Right atrium auricular region (tissue), 2 donors: ENCODE results near the gene RAET1G. TPM values are rescaled to one million over a fixed set of nuclear protein-coding genes. Genes with fewer than 3 reads are reported as not detected.
"Not testable (repeated sequence)": the region's sequence is repeated elsewhere in the genome, so short reads cannot be mapped to it uniquely, and the experiment has no call there.

Source experiments
- DNase-seq: peaks from one replicate; pipeline ENCODE4 v3.0.0-alpha.2; 2019; ENCODE audit warnings: low spot score
- H3K27ac ChIP-seq, 2 donors: fragments of 200-600 bp; sonication (generic); 1 replicate in 1 of 2; 2 replicates in 1 of 2; pipeline ENCODE4 v1.5.1; 2016 to 2019
- H3K27me3 ChIP-seq, 2 donors: fragments of 200-600 bp; sonication (generic); one replicate each; pipeline versions ENCODE4 v1.5.1 to v1.6.0; 2017 to 2019
- H3K36me3 ChIP-seq: fragments of 200-600 bp; sonication (generic); one replicate; pipeline ENCODE4 v1.5.1; 2016
- H3K4me1 ChIP-seq, 2 donors: fragments of 200-600 bp; sonication (generic); one replicate each; pipeline versions ENCODE4 v1.5.1 to v1.6.0; 2017 to 2019
- H3K4me3 ChIP-seq, 2 donors: fragments of 200-600 bp; sonication (generic); 1 replicate in 1 of 2; 2 replicates in 1 of 2; pipeline ENCODE4 v1.5.1; 2017 to 2019; ENCODE audit warnings: mild to moderate bottlenecking in 1 of 2, moderate library complexity in 1 of 2
- H3K9me3 ChIP-seq, 2 donors: fragments of 200-600 bp; sonication (generic); one replicate each; pipeline ENCODE4 v1.5.1; 2019
- total RNA-seq, 2 donors: library from RNA; depleted of rRNA; stranded (reverse); fragments of >200 nt; gene quantifications; one replicate each; pipeline ENCODE4 v1.1.0, GENCODE V29; 2016
- TF ChIP-seq, protein P1 (sequence below), 2 donors: fragments of 200-600 bp; sonication (generic); IDR thresholded peaks; one replicate each; pipeline ENCODE4 v1.5.1; 2019; ENCODE audit warnings: antibody characterized with exemption in 2 of 2

The RAET1G gene
- total RNA-seq, 2 donors from 2014 or later: 1.5 to 1.6 TPM

DNA sequence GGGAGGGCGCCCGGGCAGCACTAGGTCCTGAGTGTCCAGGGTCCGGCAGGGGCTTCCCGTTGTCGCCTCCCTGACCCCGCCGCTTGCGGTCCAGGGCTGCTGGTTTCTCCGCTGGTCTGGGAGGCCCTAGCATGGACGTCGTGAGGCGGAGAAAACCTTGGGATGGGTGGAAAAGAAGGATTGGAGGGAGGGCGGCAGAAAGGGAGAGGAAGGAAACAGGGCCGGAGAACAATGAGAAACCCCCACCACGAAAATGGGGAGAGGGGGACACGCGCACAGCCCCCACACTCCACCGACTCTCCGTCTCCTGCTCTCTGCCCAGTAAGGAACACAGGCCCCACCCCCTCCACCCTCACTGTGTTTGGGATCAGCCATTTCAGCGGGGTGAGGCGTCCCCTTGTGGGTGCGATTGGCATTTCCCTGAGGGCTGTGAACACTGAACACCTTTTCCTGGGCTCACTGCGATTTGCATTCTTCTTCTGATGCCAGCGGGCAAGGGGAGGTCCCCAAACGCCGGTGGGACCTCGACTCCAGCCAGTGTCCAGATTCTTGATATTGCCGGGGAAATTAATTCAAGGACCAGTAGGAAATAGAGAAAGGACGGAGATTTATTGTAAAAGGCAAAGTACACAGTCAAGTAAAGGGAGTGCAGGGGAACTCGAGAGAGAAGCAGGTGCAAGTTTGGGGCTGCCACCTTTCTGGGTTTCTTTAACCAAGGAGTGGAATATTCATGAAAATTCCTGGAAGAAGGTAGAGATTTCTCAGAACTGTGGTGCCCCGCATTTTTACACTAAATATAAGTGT, 3.3 kb upstream of the RAET1G start:
- Histone ChIP-seq H3K36me3 (no peaks in the 10 kb centered on the region), H3K4me1 (peaks cover 0 to 29% of the 10 kb centered on the region in 2 donors), H3K27me3 (peaks cover 0 to 9% of the 10 kb centered on the region in 2 donors), H3K9me3 (no peaks in the 10 kb centered on the region), H3K4me3 (peak overlapping the region; percentile 45 to 62), H3K27ac (peak overlapping the region; percentile 47 to 67)
- DNase-seq: peak; percentile 95
- TF ChIP-seq, protein P1, sequence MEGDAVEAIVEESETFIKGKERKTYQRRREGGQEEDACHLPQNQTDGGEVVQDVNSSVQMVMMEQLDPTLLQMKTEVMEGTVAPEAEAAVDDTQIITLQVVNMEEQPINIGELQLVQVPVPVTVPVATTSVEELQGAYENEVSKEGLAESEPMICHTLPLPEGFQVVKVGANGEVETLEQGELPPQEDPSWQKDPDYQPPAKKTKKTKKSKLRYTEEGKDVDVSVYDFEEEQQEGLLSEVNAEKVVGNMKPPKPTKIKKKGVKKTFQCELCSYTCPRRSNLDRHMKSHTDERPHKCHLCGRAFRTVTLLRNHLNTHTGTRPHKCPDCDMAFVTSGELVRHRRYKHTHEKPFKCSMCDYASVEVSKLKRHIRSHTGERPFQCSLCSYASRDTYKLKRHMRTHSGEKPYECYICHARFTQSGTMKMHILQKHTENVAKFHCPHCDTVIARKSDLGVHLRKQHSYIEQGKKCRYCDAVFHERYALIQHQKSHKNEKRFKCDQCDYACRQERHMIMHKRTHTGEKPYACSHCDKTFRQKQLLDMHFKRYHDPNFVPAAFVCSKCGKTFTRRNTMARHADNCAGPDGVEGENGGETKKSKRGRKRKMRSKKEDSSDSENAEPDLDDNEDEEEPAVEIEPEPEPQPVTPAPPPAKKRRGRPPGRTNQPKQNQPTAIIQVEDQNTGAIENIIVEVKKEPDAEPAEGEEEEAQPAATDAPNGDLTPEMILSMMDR (IDR thresholded peaks at IDR 0.05): peak; percentile 93 to 96

DNA sequence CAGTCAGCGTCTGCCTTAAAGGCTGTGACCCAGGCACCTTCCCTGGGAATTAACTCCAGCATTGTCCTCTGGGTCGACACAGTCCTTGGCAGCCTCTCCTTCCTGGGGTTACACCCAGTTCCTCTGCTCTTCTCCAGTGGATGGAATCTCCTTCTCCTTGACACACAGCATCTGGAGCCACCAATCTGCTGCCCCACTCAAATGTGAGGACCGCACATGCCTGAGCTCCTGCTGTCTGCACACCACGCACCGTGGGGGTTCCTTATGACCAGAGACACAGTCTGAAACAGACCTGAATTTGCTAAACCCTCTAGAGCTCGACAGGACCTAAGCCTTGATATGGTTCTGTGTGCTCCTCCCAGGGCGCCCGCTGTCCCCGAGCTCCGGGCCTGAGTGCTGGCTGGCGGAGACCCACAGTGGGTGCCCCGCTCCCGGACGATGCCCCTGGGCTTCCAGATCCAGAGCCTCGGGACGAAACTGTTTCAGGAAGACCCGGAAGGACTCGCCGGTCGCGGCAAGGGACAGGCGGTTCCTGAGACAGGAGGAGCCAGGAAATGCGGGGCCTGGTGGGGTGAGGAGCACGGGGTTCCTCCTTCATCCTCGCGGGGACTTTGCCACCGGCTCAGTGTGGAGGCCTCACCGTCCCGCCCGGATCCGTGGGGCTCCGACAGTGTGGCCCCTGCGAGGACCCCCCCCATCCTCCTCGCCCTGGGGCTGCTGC, 2.5 kb upstream of the RAET1G start:
- Histone ChIP-seq H3K27me3 (peaks cover 0 to 4% of the 10 kb centered on the region in 2 donors), H3K36me3 (no peaks in the 10 kb centered on the region), H3K4me1 (peaks cover 0 to 29% of the 10 kb centered on the region in 2 donors), H3K9me3 (no peaks in the 10 kb centered on the region), H3K4me3 (peak overlapping the region; percentile 45 to 62), H3K27ac (peak overlapping the region; percentile 47 to 67)
- TF ChIP-seq, protein P1 (IDR thresholded peaks at IDR 0.05): no peak
- DNase-seq: peak; percentile 62

DNA sequence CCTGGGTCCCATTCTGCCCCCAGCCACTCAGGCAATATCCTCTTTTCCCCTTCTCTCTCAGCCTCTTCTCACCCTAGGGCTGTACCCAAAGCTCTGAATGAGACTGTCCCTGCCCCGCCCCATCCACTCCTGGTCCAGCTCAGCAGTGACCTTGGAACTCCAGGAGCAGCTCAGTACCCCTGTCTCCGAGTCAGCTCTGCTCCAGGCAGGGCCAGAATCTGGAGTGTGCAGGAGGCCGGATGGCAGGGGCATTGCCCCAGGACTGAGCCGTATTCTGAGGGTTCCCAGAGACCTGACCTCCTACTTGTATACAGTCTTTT, 2.0 kb upstream of the RAET1G start:
- TF ChIP-seq, protein P1 (IDR thresholded peaks at IDR 0.05): no peak
- DNase-seq: no peak
- H3K36me3 ChIP-seq: no peaks in the 10 kb centered on the region
- no peaks in the 10 kb centered on the region for H3K9me3 ChIP-seq
- no peaks in the 10 kb centered on the region for H3K27me3 ChIP-seq
- peak overlapping the region; percentile 47 to 67 for H3K27ac ChIP-seq
- H3K4me3 ChIP-seq: no peak overlapping the region
- peaks cover 0 to 29% of the 10 kb centered on the region in 2 donors for H3K4me1 ChIP-seq

DNA sequence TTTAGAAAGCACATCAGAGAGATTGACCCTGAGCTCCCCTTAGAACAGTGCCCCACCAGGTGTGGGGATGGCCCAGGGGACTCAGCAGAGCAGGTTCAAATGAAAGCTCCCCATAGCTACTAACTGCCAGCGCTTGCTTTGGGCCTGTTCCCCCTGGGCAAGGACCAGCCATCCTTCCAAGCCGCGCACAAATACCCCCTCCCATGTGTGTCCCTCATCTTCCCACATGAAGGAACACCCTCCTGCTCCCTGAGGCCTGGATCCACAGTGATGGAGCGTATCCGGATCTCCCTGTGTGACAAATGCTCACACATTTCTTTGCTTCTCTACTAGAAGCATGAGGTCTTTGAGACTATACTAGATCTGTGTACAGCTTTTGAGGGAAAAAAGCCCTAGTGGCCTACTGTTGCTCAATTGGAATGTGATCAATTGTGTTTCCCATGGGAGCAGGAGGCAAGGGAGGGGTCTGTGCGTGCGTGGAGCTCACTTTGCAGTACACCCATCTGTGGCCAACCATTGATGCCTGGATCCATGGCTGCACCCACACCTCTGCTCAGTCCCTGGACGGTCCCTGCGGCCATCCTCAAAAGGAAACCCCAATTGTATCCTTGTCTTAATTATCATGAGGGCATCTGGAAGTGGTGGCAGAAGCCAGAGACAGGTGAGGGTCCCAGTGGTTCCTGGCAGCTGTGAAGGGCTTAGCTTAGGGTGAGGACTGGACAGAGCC, 1.4 kb upstream of the RAET1G start:
- TF ChIP-seq, protein P1 (IDR thresholded peaks at IDR 0.05): no peak
- Histone ChIP-seq H3K27me3 (no peaks in the 10 kb centered on the region), H3K4me3 (no peak overlapping the region), H3K36me3 (no peaks in the 10 kb centered on the region), H3K27ac (no peak overlapping the region), H3K9me3 (no peaks in the 10 kb centered on the region), H3K4me1 (peaks cover 0 to 29% of the 10 kb centered on the region in 2 donors)
- DNase-seq: peak; percentile 53

- no peaks in the 10 kb centered on the region for H3K27me3 ChIP-seq
- H3K4me1 ChIP-seq: peaks cover 0 to 29% of the 10 kb centered on the region in 2 donors
- TF ChIP-seq, protein P1 (IDR thresholded peaks at IDR 0.05): no peak
- DNase-seq: peak; percentile 50
- H3K27ac ChIP-seq: no peak overlapping the region
- H3K4me3 ChIP-seq: peak overlapping the region; percentile 43 to 57
- H3K9me3 ChIP-seq: no peaks in the 10 kb centered on the region
- H3K36me3 ChIP-seq: no peaks in the 10 kb centered on the region
Measured at GRCh38 chr6:149923327-149923986, 536 bp upstream of the RAET1G start.

- H3K27ac ChIP-seq, H3K36me3 ChIP-seq, H3K27me3 ChIP-seq, H3K9me3 ChIP-seq: not testable (repeated sequence)
- Histone ChIP-seq H3K4me1 (peaks cover 0 to 29% of the 10 kb centered on the region in 2 donors), H3K4me3 (peak overlapping the region in 1 of 2 donors; percentile 57)
- DNase-seq: peak; percentile 57
Measured at GRCh38 chr6:149922091-149922490, 830 bp downstream of the RAET1G start.
